Measurements from ENCODE around the gene SLC2A1.

Gene SLC2A1

DNA sequence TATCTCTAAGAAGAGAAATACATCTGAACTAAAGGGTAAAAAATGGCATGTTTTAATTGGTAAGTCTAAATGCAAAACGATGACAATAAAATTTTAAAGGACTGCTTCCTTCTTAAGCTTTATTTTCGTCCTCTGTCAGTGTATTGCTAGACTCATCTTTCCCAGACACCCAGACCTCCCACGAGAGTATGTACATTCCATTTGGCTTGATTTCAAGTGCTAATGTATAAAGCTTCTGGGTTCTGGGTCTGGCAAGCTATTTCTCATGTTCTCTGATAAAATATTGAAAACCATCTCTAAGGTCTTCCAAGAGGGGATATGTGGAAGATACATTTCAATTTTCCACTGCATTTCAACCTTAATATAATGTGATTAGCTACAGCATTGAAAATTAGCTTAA is 24.6 kb upstream of the SLC2A1 start:
- Histone ChIP-seq H3K4me3 (ENCODE audit: low read depth in 1 of 2, low read length in 1 of 2) (no peak overlapping the region), H3K27me3 (no peaks in the 10 kb centered on the region), H3K9me3 (no peaks in the 10 kb centered on the region), H3K4me1 (ENCODE audit: control insufficient read depth in 1 of 2, insufficient read depth in 1 of 2, low read depth in 1 of 2, low read length in 1 of 2) (peaks cover 11 to 13% of the 10 kb centered on the region in 2 experiments), H3K36me3 (no peaks in the 10 kb centered on the region), H3K27ac (no peak overlapping the region)
- TF ChIP-seq, protein P1, sequence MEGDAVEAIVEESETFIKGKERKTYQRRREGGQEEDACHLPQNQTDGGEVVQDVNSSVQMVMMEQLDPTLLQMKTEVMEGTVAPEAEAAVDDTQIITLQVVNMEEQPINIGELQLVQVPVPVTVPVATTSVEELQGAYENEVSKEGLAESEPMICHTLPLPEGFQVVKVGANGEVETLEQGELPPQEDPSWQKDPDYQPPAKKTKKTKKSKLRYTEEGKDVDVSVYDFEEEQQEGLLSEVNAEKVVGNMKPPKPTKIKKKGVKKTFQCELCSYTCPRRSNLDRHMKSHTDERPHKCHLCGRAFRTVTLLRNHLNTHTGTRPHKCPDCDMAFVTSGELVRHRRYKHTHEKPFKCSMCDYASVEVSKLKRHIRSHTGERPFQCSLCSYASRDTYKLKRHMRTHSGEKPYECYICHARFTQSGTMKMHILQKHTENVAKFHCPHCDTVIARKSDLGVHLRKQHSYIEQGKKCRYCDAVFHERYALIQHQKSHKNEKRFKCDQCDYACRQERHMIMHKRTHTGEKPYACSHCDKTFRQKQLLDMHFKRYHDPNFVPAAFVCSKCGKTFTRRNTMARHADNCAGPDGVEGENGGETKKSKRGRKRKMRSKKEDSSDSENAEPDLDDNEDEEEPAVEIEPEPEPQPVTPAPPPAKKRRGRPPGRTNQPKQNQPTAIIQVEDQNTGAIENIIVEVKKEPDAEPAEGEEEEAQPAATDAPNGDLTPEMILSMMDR (IDR thresholded peaks at IDR 0.05): no peak

DNA sequence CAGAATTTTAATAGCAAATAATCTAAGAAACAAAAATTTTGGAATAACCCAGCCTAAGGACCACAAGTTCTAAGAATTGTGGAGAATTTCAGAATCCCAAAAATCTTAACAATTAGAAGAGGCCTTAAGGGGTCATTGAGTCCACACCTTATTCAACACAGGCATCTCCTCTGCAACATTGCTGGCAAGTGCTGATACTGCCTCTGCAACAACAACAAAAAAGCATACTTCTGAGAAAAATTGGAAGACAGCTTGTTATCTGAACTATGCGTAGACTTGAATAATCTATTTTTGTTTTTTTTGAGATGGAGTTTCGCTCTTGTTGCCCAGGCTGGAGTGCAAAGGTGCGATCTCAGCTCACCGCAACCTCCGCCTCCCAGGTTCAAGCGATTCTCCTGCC is 24.0 kb upstream of the SLC2A1 start:
- no peak overlapping the region for H3K27ac ChIP-seq
- H3K9me3 ChIP-seq: no peaks in the 10 kb centered on the region
- TF ChIP-seq, protein P1 (IDR thresholded peaks at IDR 0.05): no peak
- H3K36me3 ChIP-seq: no peaks in the 10 kb centered on the region
- no peak overlapping the region for H3K4me3 ChIP-seq (ENCODE audit: low read depth in 1 of 2, low read length in 1 of 2)
- H3K4me1 ChIP-seq (ENCODE audit: control insufficient read depth in 1 of 2, insufficient read depth in 1 of 2, low read depth in 1 of 2, low read length in 1 of 2): peaks cover 11 to 13% of the 10 kb centered on the region in 2 experiments
- no peaks in the 10 kb centered on the region for H3K27me3 ChIP-seq

DNA sequence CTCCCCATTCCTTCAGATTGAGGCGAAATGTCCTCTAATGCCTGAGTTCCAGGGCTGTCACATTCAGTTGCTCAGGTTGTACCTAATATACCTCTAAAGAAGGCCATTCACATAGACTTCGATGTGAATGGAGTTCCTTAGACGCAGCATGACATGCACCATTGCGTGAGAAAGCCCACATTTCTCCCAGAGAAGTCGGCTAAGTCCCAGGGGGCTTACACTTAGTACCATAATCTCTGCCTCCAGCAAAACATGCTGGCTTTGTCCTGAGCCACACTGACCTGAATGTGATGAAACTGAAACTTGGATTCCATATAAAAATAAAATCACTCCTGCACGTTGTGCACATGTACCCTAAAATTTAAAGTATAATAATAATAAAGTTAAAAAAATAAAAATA is 23.2 kb upstream of the SLC2A1 start:
- no peaks in the 10 kb centered on the region for H3K9me3 ChIP-seq
- H3K36me3 ChIP-seq: no peaks in the 10 kb centered on the region
- no peak overlapping the region for H3K27ac ChIP-seq
- no peaks in the 10 kb centered on the region for H3K27me3 ChIP-seq
- H3K4me3 ChIP-seq (ENCODE audit: low read depth in 1 of 2, low read length in 1 of 2): no peak overlapping the region
- TF ChIP-seq, protein P1 (IDR thresholded peaks at IDR 0.05): no peak
- peaks cover 11 to 13% of the 10 kb centered on the region in 2 experiments for H3K4me1 ChIP-seq (ENCODE audit: control insufficient read depth in 1 of 2, insufficient read depth in 1 of 2, low read depth in 1 of 2, low read length in 1 of 2)

DNA sequence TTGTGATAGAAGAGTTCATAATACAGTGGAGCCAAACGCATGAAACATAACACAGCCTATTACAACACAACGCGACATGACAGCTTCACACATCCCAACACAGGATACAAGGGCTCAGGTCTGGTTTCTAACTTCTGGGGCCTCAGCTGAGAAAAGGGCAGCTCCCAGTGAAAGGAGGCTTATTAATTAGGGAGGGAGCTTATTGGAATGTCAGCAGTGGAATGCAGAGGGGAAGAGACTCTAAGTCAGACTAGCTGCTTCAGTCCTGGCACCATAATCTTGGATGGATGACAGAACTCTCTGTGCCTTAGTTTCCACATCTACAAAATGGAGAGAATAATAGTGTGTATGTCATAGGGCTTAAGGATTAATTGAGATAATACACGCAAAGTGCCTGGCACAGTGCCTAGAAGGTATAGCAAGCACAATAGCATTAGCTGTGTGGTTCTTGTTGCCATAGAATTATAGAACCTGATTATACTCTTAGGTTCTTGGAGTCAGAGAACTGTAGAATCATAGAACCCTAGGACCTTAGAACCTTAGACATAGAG is 22.7 kb upstream of the SLC2A1 start:
- Histone ChIP-seq H3K9me3 (no peaks in the 10 kb centered on the region), H3K27ac (no peak overlapping the region), H3K27me3 (no peaks in the 10 kb centered on the region), H3K4me3 (ENCODE audit: low read depth in 1 of 2, low read length in 1 of 2) (no peak overlapping the region), H3K4me1 (ENCODE audit: control insufficient read depth in 1 of 2, insufficient read depth in 1 of 2, low read depth in 1 of 2, low read length in 1 of 2) (peaks cover 11 to 13% of the 10 kb centered on the region in 2 experiments), H3K36me3 (no peaks in the 10 kb centered on the region)
- TF ChIP-seq, protein P1 (IDR thresholded peaks at IDR 0.05): no peak

DNA sequence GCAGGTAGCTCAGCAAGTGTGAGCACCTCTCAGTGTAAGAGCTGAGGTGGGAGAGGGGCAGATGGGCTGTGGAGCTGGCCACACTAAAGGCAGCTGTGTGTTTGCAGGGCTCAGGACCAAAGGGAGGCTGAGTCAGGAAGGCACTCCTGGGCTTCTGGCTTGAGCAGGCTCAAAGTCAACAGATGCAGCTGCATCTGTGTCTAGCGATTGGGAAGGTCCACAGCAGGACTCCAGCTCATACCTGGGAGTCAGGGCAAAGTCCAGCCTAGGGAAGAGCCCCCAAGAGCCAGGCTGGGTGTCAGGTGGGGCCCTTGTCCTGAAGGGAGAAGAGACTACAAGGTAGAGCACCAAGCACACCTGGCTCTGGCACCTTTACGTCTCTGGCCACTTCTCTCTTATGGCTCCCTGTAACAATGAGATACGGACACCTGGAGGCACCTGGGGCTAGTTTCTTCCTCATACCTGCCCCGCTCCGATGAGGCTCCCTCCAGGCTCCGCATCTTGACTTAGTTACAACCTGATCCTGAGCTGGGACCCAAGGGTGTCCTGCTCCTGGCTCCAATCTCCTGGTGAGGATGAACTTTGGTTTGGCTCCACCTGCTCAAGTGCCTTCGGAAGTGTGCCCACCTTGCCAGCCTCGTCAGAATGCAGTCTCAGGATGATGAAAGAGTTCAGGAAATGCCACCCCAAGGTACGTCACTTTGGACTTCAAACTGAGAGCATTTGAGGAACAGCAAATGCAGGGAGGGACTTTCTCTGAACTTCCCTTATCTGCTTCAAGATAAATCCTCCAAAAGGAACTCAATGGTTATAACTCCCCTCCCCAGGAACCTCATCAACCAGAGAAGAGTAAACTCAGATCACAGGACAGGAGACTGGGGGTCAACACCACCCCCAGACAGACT is 21.5 kb upstream of the SLC2A1 start:
- Histone ChIP-seq H3K27me3 (no peaks in the 10 kb centered on the region), H3K4me1 (ENCODE audit: control insufficient read depth in 1 of 2, insufficient read depth in 1 of 2, low read depth in 1 of 2, low read length in 1 of 2) (peaks cover 11 to 13% of the 10 kb centered on the region in 2 experiments), H3K9me3 (no peaks in the 10 kb centered on the region), H3K36me3 (no peaks in the 10 kb centered on the region), H3K27ac (peak overlapping the region; percentile 59), H3K4me3 (ENCODE audit: low read depth in 1 of 2, low read length in 1 of 2) (no peak overlapping the region)
- TF ChIP-seq, protein P1 (IDR thresholded peaks at IDR 0.05): no peak
